Mucosa of descending colon (tissue), 3 donors: ENCODE data around the gene MYO10. TPM values are rescaled to one million over a fixed set of nuclear protein-coding genes. Genes with fewer than 3 reads are reported as not detected.

Experiments
- ATAC-seq: fragments of 200-7000 bp; cut with Tn5 transposase; one replicate; pipeline ENCODE4 v1.9.1; 2020; ENCODE audit warnings: mild to moderate bottlenecking, moderate library complexity
- DNase-seq, 3 donors: peaks; one replicate each; pipeline ENCODE4 v3.0.0-alpha.2; 2020
- H3K36me3 ChIP-seq: fragments of 200-600 bp; one replicate; pipeline ENCODE4 v1.8.0; 2021; ENCODE audit warnings: low read depth, mild to moderate bottlenecking
- H3K4me1 ChIP-seq: fragments of 200-600 bp; one replicate; pipeline ENCODE4 v1.8.0; 2021; ENCODE audit warnings: low read depth, mild to moderate bottlenecking
- H3K4me3 ChIP-seq: fragments of 200-600 bp; one replicate; pipeline ENCODE4 v1.8.0; 2021; ENCODE audit warnings: mild to moderate bottlenecking
- H3K9me3 ChIP-seq: fragments of 200-600 bp; one replicate; pipeline ENCODE4 v1.8.0; 2021; ENCODE audit warnings: mild to moderate bottlenecking
- intact Hi-C, 2 donors: fragments of 100-400 bp; cut with DNase I in 1 of 2; cut with micrococcal nuclease in 1 of 2; formaldehyde crosslinking; loops; one replicate each; pipeline versions ENCODE4 v1.11.0 to v1.11.1; 2022; cut with DNase I, micrococcal nuclease
- total RNA-seq, 3 donors: library from RNA; stranded (reverse); fragmentation: NEBNext Ultra II Directional in 2 of 3; extraction: Animal tissue kit (Norgen Biotek cat#: 25700) in 2 of 3; gene quantifications; one replicate each; pipeline versions ENCODE4 v1.2.1 to v1.2.4, GENCODE V29; 2021 to 2023
- TF ChIP-seq, protein P1 (sequence below): fragments of 200-600 bp; IDR thresholded peaks from one replicate; pipeline ENCODE4 v1.8.0; 2022; ENCODE audit warnings: antibody characterized with exemption, mild to moderate bottlenecking
- donor health status: DM: no; HTN: no; CAD: no; lungs with moderate emphysema.
- donor health status: DM: no; HTN: no; CAD: no.
- donor health status: DM: no; HTN: yes; CAD: no.

MYO10 gene
- total RNA-seq, 3 donors from 2014 or later: 29.4 to 87.8 (median 61.3) TPM

DNA sequence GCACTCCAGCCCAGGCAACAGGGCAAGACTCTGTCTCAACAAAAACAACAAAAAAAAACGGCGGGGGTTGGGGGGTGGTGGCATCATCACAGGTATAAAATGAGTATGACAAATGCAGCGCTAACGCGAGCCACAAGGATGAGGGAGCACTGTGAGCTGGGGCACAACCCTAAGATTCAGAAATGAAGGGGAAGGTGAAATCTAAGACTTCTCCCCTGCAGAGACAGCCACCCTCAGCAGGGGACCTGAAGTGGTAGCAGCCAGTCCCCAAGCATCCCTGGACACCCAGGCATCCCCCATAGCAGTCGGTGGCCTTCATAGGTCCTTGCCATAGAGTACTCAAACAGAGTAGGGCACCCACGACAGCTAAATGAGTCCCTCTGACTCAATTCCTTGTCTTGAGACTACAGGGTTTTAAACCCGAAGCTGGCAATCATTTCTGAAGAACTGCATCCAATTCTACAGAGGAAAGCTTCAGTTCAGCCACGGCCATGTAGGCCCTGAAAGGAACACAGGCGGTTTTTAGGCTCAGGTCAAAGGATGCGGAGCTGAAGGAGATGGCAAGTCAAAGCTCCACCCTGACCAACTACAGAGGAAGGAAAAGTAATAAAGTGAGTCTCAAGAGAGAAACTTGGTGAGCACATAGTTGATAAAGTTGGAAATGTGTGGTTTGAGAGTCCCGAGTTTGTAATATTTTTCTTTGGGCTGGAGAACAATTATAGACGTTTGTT, 50.3 kb downstream of the MYO10 start:
- no peak for DNase-seq
- H3K4me3 ChIP-seq: no peak overlapping the region
- intact Hi-C loops: no loop called here
- no peaks in the 10 kb centered on the region for H3K36me3 ChIP-seq
- TF ChIP-seq, protein P1, sequence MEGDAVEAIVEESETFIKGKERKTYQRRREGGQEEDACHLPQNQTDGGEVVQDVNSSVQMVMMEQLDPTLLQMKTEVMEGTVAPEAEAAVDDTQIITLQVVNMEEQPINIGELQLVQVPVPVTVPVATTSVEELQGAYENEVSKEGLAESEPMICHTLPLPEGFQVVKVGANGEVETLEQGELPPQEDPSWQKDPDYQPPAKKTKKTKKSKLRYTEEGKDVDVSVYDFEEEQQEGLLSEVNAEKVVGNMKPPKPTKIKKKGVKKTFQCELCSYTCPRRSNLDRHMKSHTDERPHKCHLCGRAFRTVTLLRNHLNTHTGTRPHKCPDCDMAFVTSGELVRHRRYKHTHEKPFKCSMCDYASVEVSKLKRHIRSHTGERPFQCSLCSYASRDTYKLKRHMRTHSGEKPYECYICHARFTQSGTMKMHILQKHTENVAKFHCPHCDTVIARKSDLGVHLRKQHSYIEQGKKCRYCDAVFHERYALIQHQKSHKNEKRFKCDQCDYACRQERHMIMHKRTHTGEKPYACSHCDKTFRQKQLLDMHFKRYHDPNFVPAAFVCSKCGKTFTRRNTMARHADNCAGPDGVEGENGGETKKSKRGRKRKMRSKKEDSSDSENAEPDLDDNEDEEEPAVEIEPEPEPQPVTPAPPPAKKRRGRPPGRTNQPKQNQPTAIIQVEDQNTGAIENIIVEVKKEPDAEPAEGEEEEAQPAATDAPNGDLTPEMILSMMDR: no peak
- no peaks in the 10 kb centered on the region for H3K9me3 ChIP-seq
- peaks cover 50% of the 10 kb centered on the region for H3K4me1 ChIP-seq
- ATAC-seq: no peak

DNA sequence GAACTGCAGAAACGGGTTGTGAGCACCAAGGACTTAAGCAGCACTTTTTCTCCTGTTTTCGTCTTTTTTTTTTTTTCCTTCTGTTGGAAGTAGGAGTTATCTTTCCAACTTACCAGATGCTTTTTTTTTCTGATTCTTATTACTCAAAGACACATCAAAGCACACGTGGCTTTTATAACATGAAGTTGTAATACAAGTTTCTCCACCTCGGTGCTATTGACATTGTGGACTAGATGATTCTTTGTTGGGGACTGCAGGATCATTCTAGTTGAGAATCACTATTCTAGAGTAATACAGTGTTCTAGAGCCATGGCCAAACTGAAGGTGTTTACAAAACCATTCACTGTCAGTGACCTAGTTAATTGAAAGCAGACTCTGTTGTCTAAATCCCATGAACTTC, 51.5 kb downstream of the MYO10 start:
- H3K4me1 ChIP-seq: peaks cover 56% of the 10 kb centered on the region
- intact Hi-C loops: no loop called here
- TF ChIP-seq, protein P1: no peak
- ATAC-seq (peak; percentile 63), DNase-seq (peak in 1 of 3 donors; percentile 40)
- H3K9me3 ChIP-seq: no peaks in the 10 kb centered on the region
- H3K4me3 ChIP-seq: no peak overlapping the region
- H3K36me3 ChIP-seq: no peaks in the 10 kb centered on the region

DNA sequence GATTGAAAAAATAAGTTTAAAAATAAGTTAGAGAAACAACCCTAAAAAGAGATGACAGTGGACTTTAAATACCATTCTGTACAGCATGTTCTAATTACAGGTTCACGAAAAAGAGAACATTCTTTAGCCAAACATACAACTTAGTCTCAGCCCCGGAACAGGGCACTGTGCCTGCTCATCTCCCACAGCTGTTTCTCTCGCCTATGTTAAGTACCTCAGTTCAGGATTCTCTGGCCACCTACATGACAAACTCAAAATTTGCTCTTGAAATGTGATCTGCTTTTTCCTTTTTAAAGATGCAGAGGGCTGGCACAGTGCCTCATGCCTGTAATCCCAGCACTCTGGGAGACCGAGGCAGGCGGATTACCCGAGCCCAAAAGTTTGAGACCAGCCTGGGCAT, 52.3 kb downstream of the MYO10 start:
- TF ChIP-seq, protein P1: no peak
- no peak overlapping the region for H3K4me3 ChIP-seq
- no peaks in the 10 kb centered on the region for H3K9me3 ChIP-seq
- H3K36me3 ChIP-seq: no peaks in the 10 kb centered on the region
- intact Hi-C loops: no loop called here
- DNase-seq: no peak
- ATAC-seq: no peak
- peaks cover 57% of the 10 kb centered on the region for H3K4me1 ChIP-seq

DNA sequence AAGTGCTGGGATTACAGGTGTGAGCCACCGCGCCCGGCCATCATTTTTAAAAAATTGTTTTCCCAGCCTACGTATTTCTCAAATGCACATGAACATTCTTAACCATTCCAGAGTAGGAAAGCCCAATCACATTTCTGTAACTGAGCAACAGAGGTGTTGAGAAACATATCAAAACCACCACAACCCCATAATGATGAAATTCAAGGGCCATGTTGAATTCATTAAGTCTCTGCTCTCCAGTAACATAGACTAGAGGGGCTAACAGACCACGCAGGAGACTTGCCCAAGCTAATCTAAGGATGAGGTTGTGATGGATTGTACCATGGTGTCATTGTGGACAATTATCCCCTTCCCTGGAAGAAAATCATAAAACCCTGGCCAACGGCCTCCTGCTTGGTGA, 52.9 kb downstream of the MYO10 start:
- intact Hi-C loops: no loop called here
- Histone ChIP-seq H3K9me3 (no peaks in the 10 kb centered on the region), H3K36me3 (no peaks in the 10 kb centered on the region), H3K4me1 (peaks cover 56% of the 10 kb centered on the region), H3K4me3 (no peak overlapping the region)
- ATAC-seq: no peak
- TF ChIP-seq, protein P1: no peak
- DNase-seq: no peak

DNA sequence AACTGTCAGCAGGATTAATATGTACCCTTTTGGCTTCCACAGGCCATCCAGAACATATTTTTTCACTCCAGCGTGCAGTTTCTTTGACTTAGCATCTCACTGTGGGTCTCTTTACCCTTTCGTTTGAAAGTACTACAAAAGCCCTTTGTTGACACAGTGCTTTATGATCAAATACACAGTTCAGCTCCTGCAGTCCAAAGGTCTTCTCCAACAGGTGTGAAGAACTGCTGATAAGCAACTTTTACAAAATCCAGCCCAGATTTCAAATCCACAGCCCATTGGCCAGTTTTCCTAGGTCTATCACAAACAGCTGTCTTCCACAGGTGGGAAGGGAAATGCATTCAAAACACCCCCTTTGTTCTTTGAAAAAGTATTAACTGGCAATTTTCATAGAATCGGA, 54.8 kb downstream of the MYO10 start:
- ATAC-seq (peak; percentile 87), DNase-seq (peak in 1 of 3 donors; percentile 72)
- Histone ChIP-seq H3K9me3 (no peaks in the 10 kb centered on the region), H3K36me3 (no peaks in the 10 kb centered on the region), H3K4me3 (no peak overlapping the region), H3K4me1 (peaks cover 59% of the 10 kb centered on the region)
- intact Hi-C loops: no loop called here
- TF ChIP-seq, protein P1: no peak
